Coronary artery (tissue), 2 donors: ENCODE measurements around the gene UBE2K.

Source experiments
- DNase-seq: peaks from one replicate; pipeline ENCODE4 v3.0.0-alpha.2; 2017; ENCODE audit warnings: low spot score
- H3K27ac ChIP-seq, 2 donors: fragments of 200-600 bp; sonication (generic); one replicate each; pipeline ENCODE4 v1.5.1; 2016 to 2019
- H3K4me3 ChIP-seq: fragments of 200-600 bp; sonication (generic); 2 replicates; pipeline ENCODE4 v1.5.1; 2016; ENCODE audit warnings: mild to moderate bottlenecking, moderate library complexity
- TF ChIP-seq, protein P1 (sequence below): fragments of 200-600 bp; sonication (generic); IDR thresholded peaks from one replicate; pipeline ENCODE4 v1.5.1; 2019; ENCODE audit warnings: antibody characterized with exemption

The UBE2K gene

DNA sequence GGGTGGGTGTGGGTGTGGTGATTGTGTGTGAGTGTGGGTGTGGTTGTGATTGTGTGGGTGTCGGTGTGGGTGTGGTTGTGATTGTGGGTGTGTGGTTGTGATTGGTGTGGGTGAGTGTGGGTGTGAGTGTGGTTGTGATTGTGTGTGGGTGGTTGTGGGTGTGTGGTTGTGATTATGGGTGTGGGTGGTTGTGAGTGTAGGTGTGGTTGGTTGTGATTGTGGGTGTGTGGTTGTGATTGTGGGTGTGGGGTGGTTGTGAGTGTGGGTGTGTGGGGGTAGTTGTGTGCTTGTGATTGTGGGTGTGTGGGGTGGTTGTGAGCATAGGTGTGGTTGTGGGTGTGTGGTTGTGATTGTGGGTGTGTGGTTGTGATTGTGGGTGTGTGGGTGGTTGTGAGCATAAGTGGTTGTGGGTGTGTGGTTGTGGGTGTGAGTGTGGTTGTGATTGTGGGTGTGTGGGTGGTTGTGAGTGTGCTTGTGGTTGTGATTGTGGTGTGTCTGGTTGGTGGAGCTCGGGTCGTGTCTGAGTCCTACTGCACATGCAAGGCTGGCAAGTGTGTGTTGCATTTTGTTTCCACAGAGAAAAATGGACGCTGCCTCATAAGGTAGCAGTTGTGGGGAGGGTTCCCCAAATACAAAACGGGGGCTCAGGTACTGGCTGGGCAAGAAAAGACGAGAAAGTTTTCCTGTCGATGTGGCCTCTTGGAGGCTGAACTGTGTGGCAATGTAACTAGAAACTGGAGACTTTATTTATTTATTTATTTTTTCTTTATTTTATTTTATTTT is 116.7 kb downstream of the UBE2K start:
- TF ChIP-seq, protein P1, sequence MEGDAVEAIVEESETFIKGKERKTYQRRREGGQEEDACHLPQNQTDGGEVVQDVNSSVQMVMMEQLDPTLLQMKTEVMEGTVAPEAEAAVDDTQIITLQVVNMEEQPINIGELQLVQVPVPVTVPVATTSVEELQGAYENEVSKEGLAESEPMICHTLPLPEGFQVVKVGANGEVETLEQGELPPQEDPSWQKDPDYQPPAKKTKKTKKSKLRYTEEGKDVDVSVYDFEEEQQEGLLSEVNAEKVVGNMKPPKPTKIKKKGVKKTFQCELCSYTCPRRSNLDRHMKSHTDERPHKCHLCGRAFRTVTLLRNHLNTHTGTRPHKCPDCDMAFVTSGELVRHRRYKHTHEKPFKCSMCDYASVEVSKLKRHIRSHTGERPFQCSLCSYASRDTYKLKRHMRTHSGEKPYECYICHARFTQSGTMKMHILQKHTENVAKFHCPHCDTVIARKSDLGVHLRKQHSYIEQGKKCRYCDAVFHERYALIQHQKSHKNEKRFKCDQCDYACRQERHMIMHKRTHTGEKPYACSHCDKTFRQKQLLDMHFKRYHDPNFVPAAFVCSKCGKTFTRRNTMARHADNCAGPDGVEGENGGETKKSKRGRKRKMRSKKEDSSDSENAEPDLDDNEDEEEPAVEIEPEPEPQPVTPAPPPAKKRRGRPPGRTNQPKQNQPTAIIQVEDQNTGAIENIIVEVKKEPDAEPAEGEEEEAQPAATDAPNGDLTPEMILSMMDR = no peak
- no peak overlapping the region for H3K4me3 ChIP-seq
- DNase-seq = no peak
- H3K27ac ChIP-seq = no peak overlapping the region

DNA sequence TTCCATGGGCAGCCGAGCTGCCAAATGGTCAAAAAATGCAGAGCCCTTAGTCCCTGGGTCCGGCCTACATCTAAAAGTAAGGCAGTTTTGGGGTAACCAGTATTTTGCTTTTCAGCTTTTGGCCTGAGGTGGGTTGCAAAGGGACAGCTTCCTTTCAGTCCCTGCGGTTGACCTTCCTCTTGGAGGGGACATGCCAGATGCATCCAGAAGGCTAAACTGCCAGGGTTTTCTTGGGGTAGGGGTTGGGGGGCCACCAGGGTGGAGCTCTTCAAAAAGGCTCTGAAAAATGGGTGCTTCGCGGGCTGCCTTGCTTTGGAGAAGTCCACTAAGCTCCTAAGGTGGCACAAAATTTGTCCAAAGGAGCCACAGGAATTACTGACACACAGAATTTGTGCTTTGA is 120.7 kb downstream of the UBE2K start:
- no peak overlapping the region for H3K27ac ChIP-seq
- no peak for DNase-seq
- TF ChIP-seq, protein P1 = no peak
- H3K4me3 ChIP-seq = no peak overlapping the region

DNA sequence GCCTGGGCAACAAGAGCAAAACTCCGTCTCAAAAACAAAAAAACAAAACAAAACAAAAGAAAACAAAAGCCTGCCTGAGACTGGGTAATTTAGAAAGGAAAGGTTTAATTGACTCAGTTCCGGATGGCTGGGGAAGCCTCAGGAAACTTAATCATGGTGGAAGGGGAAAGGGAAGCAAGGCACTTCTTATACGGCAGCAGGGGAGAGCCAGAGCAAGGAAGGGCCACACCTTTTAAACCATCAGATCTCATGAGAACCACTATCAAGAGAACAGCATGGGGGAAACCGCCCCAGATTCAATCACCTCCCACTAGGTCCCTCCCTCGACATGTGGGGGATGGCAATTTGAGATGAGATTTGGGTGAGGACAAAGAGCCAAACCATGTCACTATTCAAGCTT is 122.2 kb downstream of the UBE2K start:
- H3K27ac ChIP-seq = no peak overlapping the region
- H3K4me3 ChIP-seq = no peak overlapping the region
- DNase-seq = no peak
- TF ChIP-seq, protein P1 = no peak

DNA sequence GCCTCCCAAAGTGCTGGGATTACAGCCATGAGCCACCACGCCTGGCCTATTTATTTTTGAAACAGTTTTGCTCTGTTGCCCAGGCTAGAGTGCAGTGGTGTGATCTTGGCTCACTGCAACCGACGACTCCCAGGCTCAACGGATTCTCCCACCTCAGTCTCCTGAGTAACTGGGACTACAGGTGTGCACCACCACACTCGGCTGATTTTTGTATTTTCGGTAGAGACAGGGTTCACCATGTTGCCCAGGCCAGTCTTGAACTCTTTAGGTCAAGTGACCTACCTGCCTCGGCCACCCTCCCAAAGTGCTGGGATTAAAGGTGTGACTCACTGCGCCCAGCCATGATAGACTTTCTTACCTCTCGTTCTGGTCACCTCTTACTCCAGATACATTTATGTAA is 124.0 kb downstream of the UBE2K start:
- no peak overlapping the region for H3K27ac ChIP-seq
- DNase-seq = no peak
- TF ChIP-seq, protein P1 = no peak

DNA sequence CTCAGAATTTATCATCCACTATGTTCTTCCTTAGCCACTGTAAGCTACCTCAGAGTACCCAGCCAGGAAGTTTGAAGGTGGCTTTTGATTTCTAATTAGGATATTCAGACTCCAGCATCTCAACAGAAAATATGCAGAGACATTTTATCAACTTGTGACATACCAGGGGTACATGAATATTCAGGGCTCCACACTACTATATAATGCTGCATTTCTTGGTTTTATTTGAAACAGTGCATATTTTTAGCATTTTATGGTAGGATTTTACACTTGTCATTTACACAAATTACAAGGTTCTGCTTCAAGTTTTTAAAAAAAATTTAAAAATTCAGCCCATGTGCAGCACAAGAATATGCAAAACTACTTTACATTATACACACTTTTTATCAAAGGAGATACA is 124.7 kb downstream of the UBE2K start:
- Histone ChIP-seq H3K4me3 (no peak overlapping the region), H3K27ac (no peak overlapping the region)
- no peak for DNase-seq
- TF ChIP-seq, protein P1 = no peak

More for the DNA sequence above, 124.0 kb downstream of the UBE2K start:
- H3K4me3 ChIP-seq = no peak overlapping the region

DNA sequence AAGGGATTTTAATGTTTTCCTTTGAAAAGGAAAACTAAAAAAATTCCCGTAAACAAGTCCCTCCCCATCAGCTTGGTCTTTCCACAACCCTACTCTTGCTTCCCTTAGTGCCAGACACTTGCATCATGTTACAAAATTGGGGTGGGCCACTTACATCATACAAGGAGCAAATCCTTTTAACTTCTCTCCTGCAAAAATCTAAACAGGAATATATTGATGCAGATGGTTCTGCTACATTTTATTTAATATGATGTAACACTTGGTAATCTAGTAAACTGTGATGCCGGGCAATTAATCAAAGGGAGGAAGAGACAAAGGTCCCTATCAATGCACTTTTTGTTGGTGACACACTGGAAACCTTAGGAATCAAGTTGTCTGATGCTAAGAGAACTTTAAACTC is 125.3 kb downstream of the UBE2K start:
- Histone ChIP-seq H3K27ac (no peak overlapping the region), H3K4me3 (no peak overlapping the region)
- no peak for DNase-seq
- TF ChIP-seq, protein P1 = no peak

DNA sequence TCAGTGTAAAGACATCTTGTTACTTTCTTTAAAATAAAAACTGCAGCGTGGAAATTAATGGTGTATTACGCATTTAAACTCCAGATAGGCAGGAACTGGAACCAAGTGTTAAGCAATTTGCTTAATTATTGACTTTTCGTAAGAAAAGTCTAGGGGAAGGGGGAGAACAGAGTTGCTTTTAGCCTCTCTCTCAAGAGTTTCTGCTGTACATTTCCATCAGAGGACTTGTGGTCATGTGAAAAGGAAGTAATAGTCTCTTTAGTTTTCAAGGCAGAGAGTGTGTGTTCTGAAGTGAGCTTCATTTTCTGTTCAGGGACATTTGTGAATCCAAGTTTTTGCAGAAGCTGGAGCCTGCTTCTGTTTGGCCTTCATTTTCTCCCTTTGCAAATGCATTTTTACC is 127.2 kb downstream of the UBE2K start:
- TF ChIP-seq, protein P1 = no peak
- H3K4me3 ChIP-seq = no peak overlapping the region
- H3K27ac ChIP-seq = no peak overlapping the region
- no peak for DNase-seq
